ENCODE results near the gene ATP5PF. TPM values are rescaled to one million over a fixed set of nuclear protein-coding genes. Genes with fewer than 3 reads are reported as not detected.

ATP5PF gene
- total RNA-seq, 2 donors from 2014 or later = 91.8 to 139 TPM

GRCh38 chr21:25764065-25764464 lies 29.4 kb upstream of the ATP5PF start:
- no peaks in the 10 kb centered on the region for H3K36me3 ChIP-seq
- H3K4me3 ChIP-seq = no peak overlapping the region
- no peak for DNase-seq (ENCODE audit: low spot score)
- H3K9me3 ChIP-seq = no peaks in the 10 kb centered on the region
- TF ChIP-seq POLR2A (IDR thresholded peaks at IDR 0.05) (no peak), POLR2AphosphoS5 (IDR thresholded peaks at IDR 0.05) (no peak), CTCF (IDR thresholded peaks at IDR 0.05) (no peak)
- WGBS = 89% methylated on average over 3 of the region's 3 CpGs
- intact Hi-C loops (cut with DNase I) = no loop called here
- no peaks in the 10 kb centered on the region for H3K27me3 ChIP-seq (replicated peaks; ENCODE audit: insufficient read depth)
- H3K27ac ChIP-seq = no peak overlapping the region
- no peaks in the 10 kb centered on the region for H3K4me1 ChIP-seq (replicated peaks)

DNA sequence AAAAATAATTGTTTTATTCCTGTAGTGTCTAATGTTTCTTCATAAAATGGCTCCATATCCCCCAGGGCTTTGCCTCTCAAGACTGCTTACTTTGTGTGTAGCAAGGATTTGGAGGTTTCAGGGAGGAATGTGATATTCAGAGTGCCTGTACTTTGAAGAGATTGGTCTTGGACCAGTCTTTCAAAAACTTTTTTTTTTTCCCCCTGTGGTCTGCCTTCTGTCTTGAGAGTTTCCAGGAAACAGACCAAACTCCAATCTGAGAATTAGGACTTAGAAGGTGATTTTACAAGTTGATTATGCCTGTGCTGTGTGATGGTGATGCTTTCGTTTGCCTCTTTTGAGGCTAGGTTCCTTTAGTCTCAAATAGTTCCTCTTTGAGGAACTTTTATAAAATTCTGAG lies 26.0 kb upstream of the ATP5PF start:
- H3K4me3 ChIP-seq = no peak overlapping the region
- H3K4me1 ChIP-seq (replicated peaks) = no peaks in the 10 kb centered on the region
- intact Hi-C loops (cut with DNase I) = no loop called here
- H3K36me3 ChIP-seq = no peaks in the 10 kb centered on the region
- WGBS = 91% methylated on average over 1 of the region's 1 CpG
- TF ChIP-seq CTCF (IDR thresholded peaks at IDR 0.05) (no peak), POLR2A (IDR thresholded peaks at IDR 0.05) (no peak), POLR2AphosphoS5 (IDR thresholded peaks at IDR 0.05) (no peak)
- H3K27me3 ChIP-seq (replicated peaks; ENCODE audit: insufficient read depth) = no peaks in the 10 kb centered on the region
- no peak for DNase-seq (ENCODE audit: low spot score)
- no peak overlapping the region for H3K27ac ChIP-seq
- H3K9me3 ChIP-seq = no peaks in the 10 kb centered on the region

DNA sequence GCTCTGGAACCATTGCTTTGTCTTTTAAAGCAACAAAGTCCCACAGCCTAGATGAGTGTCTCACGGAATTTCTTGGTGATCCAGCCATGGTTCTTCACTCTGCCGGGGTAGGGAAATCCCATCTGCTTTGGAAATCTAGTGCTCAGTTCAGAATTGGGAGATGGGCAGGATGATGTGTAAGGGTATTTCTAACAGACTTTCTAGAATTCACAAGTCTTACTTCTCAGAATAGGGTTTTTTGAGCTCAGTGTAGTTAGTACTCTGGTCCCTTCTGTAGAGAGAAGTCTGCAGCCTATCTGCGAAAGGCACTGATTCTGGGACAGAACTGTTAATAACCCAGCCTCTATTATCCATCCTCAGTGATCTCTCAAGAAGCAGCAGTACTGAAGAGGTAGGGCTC lies 25.4 kb upstream of the ATP5PF start:
- H3K27ac ChIP-seq = no peak overlapping the region
- TF ChIP-seq POLR2AphosphoS5 (IDR thresholded peaks at IDR 0.05) = no peak
- TF ChIP-seq POLR2A (IDR thresholded peaks at IDR 0.05) = no peak
- no peak for TF ChIP-seq CTCF (IDR thresholded peaks at IDR 0.05)
- 98% methylated on average over 3 of the region's 3 CpGs for WGBS
- H3K9me3 ChIP-seq = no peaks in the 10 kb centered on the region
- H3K4me3 ChIP-seq = no peak overlapping the region
- intact Hi-C loops (cut with DNase I) = no loop called here
- no peaks in the 10 kb centered on the region for H3K27me3 ChIP-seq (replicated peaks; ENCODE audit: insufficient read depth)
- DNase-seq (ENCODE audit: low spot score) = no peak
- H3K4me1 ChIP-seq (replicated peaks) = no peaks in the 10 kb centered on the region
- no peaks in the 10 kb centered on the region for H3K36me3 ChIP-seq

GRCh38 chr21:25759573-25759972 lies 24.9 kb upstream of the ATP5PF start:
- no peaks in the 10 kb centered on the region for H3K27me3 ChIP-seq (replicated peaks; ENCODE audit: insufficient read depth)
- no peaks in the 10 kb centered on the region for H3K36me3 ChIP-seq
- 86% methylated on average over 1 of the region's 1 CpG for WGBS
- no peaks in the 10 kb centered on the region for H3K9me3 ChIP-seq
- intact Hi-C loops (cut with DNase I) = no loop called here
- no peaks in the 10 kb centered on the region for H3K4me1 ChIP-seq (replicated peaks)
- H3K4me3 ChIP-seq = no peak overlapping the region
- TF ChIP-seq CTCF (IDR thresholded peaks at IDR 0.05) = no peak
- TF ChIP-seq POLR2A (IDR thresholded peaks at IDR 0.05) = no peak
- TF ChIP-seq POLR2AphosphoS5 (IDR thresholded peaks at IDR 0.05) = no peak
- DNase-seq (ENCODE audit: low spot score) = no peak
- H3K27ac ChIP-seq = no peak overlapping the region

GRCh38 chr21:25757531-25757930 lies 22.8 kb upstream of the ATP5PF start:
- Histone ChIP-seq H3K9me3 (no peaks in the 10 kb centered on the region), H3K36me3 (no peaks in the 10 kb centered on the region), H3K27ac (no peak overlapping the region), H3K4me1 (replicated peaks) (no peaks in the 10 kb centered on the region), H3K27me3 (replicated peaks; ENCODE audit: insufficient read depth) (no peaks in the 10 kb centered on the region), H3K4me3 (no peak overlapping the region)
- no peak for TF ChIP-seq POLR2A (IDR thresholded peaks at IDR 0.05)
- TF ChIP-seq POLR2AphosphoS5 (IDR thresholded peaks at IDR 0.05) = no peak
- TF ChIP-seq CTCF (IDR thresholded peaks at IDR 0.05) = no peak
- intact Hi-C loops (cut with DNase I) = no loop called here
- DNase-seq (ENCODE audit: low spot score) = no peak
